Measurements from ENCODE around the gene COX7B2.

DNA sequence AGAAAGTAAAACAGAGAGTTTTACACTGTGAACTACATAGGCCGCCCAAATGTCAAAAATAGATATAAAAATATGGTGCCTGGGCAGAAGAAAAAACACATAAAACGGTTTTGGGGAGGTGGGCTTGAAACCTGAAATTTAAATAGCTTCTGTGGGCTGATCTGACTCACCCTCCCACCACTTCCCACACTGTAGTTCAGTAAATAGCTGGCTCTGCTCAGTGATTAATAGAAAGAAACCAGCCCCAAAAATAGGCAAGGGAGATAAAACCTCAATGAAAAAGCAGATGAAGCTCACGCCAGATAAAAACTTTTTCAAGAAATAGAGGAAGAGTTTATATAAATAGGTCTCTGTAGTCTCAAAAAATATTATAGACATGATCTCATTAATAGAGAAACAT, 13.2 kb upstream of the COX7B2 start:
- TF ChIP-seq ZNF8 (CRISPR knock-in tag; IDR thresholded peaks at IDR 0.05) = no peak
- TF ChIP-seq CSDC2 (CRISPR knock-in tag; IDR thresholded peaks at IDR 0.05) = no peak
- no peak for TF ChIP-seq SNAI2 (CRISPR knock-in tag; IDR thresholded peaks at IDR 0.05)
- TF ChIP-seq PPARA (CRISPR knock-in tag; IDR thresholded peaks at IDR 0.05; ENCODE audit: borderline replicate concordance) = no peak
- TF ChIP-seq, protein P1, sequence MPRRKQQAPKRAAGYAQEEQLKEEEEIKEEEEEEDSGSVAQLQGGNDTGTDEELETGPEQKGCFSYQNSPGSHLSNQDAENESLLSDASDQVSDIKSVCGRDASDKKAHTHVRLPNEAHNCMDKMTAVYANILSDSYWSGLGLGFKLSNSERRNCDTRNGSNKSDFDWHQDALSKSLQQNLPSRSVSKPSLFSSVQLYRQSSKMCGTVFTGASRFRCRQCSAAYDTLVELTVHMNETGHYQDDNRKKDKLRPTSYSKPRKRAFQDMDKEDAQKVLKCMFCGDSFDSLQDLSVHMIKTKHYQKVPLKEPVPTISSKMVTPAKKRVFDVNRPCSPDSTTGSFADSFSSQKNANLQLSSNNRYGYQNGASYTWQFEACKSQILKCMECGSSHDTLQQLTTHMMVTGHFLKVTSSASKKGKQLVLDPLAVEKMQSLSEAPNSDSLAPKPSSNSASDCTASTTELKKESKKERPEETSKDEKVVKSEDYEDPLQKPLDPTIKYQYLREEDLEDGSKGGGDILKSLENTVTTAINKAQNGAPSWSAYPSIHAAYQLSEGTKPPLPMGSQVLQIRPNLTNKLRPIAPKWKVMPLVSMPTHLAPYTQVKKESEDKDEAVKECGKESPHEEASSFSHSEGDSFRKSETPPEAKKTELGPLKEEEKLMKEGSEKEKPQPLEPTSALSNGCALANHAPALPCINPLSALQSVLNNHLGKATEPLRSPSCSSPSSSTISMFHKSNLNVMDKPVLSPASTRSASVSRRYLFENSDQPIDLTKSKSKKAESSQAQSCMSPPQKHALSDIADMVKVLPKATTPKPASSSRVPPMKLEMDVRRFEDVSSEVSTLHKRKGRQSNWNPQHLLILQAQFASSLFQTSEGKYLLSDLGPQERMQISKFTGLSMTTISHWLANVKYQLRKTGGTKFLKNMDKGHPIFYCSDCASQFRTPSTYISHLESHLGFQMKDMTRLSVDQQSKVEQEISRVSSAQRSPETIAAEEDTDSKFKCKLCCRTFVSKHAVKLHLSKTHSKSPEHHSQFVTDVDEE (CRISPR knock-in tag; IDR thresholded peaks at IDR 0.05) = no peak
- no peak for TF ChIP-seq RARB (CRISPR knock-in tag; IDR thresholded peaks at IDR 0.05)
- TF ChIP-seq BACH2 (CRISPR knock-in tag; IDR thresholded peaks at IDR 0.05; ENCODE audit: borderline replicate concordance) = no peak
- no peak for TF ChIP-seq TCF4 (CRISPR knock-in tag; IDR thresholded peaks at IDR 0.05; ENCODE audit: borderline replicate concordance)
- no peak for TF ChIP-seq ESRRG (CRISPR knock-in tag; IDR thresholded peaks at IDR 0.05)
- TF ChIP-seq, protein P2, sequence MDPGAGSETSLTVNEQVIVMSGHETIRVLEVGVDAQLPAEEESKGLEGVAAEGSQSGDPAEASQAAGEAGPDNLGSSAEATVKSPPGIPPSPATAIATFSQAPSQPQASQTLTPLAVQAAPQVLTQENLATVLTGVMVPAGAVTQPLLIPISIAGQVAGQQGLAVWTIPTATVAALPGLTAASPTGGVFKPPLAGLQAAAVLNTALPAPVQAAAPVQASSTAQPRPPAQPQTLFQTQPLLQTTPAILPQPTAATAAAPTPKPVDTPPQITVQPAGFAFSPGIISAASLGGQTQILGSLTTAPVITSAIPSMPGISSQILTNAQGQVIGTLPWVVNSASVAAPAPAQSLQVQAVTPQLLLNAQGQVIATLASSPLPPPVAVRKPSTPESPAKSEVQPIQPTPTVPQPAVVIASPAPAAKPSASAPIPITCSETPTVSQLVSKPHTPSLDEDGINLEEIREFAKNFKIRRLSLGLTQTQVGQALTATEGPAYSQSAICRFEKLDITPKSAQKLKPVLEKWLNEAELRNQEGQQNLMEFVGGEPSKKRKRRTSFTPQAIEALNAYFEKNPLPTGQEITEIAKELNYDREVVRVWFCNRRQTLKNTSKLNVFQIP (CRISPR knock-in tag; IDR thresholded peaks at IDR 0.05; ENCODE audit: borderline replicate concordance, low read depth) = no peak
- no peak for TF ChIP-seq ISL1 (CRISPR knock-in tag; IDR thresholded peaks at IDR 0.05)
- TF ChIP-seq PATZ1 (CRISPR knock-in tag; IDR thresholded peaks at IDR 0.05; ENCODE audit: borderline replicate concordance) = no peak
- no peak for TF ChIP-seq ARNTL (CRISPR knock-in tag; IDR thresholded peaks at IDR 0.05; ENCODE audit: borderline replicate concordance, low read depth)
- no peak for TF ChIP-seq CSRNP3 (CRISPR knock-in tag; IDR thresholded peaks at IDR 0.05)

All from SK-N-SH treated with all-trans-retinoic acid at 6 μM for 48 hours (cell line).